ENCODE data around the gene SAT2.
A peak's percentile ranks its signal among the peaks of the same experiment; 100 is the strongest.
"Not testable (repeated sequence)": the region's sequence is repeated elsewhere in the genome, so short reads cannot be mapped to it uniquely, and the experiment has no call there.

Gene SAT2

GRCh38 chr17:7632492-7632894 is 4.9 kb upstream of the SAT2 start:
- DNase-seq = peak; percentile 11

GRCh38 chr17:7631398-7632380 is 4.1 kb upstream of the SAT2 start:
- no peak for DNase-seq

- no peak for DNase-seq
These were observed 2.4 kb upstream of the SAT2 start, which contains the start of gene SHBG for GRCh38 chr17:7629939-7630571. TSS of gene SHBG (plus strand) at chr17:7630135. CDS start at chr17:7630173, 38 bp downstream.

DNA sequence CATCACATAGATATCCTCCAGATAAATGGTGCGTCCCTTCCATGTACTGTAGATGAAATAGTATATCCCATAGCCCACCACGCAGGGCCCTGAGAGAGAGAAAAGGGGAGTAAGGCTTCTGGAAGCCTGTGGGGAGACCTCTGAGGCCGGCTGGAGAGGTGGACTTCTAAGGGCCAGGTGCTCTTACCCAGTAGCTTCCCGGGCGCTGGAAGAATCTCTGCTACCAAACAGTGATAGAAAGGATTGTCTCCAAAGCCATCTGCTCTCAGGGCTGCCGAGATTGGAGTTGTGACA is 718 bp downstream of the SAT2 start:
- DNase-seq = no peak

DNA sequence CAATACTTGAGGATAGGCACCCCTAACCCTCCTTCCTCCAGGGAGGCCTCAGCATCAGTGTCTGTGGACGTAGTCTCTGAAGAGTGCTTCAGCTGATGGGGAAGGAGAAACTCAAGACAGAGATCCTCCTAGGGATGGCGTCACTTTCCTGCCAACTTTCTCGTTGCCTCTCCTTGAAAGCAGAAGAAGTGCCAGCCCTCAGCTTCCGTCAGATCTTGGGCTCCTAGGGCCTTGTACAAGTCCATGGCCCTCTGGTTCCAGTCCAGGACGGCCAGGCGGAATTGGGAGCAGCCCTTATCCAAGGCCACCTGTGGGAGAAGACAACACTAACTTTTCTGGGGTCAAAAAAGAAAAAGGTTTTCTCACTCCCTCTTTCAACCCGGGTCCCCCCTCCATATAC is 1.3 kb downstream of the SAT2 start:
- DNase-seq = no peak

DNA sequence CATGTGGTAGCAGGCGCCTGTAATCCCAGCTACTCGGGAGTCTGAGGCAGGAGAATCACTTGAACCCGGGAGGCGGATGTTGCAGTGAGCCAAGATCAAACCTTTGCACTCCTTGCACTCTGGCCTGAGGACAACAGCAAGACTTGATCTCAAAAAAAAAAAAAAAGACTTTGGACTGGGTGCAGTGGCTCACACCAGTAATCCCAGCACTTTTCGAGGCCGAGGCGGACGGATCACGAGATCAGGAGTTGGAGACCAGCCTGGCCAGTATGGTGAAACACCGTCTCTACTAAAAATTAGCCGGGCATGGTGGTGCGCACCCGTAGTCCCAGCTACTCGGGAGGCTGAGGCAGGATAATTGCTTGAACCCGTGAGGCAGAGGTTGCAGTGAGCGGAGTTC is 1.9 kb downstream of the SAT2 start:
- DNase-seq = not testable (repeated sequence)

DNA sequence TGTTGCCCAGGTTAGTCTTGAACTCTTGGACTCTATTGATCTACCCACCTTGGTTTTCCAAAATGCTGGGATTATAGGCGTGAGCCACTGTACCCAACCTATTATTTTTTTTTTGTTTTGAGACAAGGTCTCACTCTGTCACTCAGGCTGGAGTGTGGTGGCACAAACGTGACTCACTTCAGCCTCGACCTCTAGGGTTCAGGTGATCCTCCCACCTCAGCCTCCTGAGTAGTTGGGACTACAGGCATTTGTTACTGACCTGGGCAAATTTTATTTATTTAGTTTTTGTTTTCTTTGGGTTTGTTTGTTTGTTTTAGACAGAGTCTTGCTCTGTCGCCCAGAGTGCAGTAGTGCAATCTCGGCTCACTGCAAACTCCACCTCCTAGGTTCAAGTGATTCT is 4.0 kb downstream of the SAT2 start:
- no peak for DNase-seq

DNA sequence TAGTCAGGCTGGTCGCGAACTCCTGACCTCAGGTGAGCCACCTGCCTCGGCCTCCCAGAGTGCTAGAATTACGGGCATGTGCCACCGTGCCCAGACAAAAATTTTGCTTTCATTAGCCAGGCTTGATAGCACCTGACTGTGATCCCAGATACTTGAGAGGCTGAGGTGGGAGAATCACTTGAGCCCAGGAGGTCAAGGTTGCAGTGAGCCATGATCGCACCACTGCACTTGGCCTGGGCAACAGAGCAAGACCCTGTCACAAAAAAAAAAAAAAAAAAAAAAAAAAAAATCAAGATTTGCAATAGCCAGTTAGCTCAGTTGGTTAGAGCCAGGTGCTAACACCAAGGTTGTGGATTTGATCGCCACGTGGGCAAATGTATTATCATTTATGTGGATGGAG is 6.8 kb downstream of the SAT2 start:
- DNase-seq = no peak

- DNase-seq = no peak
These were observed 9.0 kb downstream of the SAT2 start for GRCh38 chr17:7618608-7619007.

DNA sequence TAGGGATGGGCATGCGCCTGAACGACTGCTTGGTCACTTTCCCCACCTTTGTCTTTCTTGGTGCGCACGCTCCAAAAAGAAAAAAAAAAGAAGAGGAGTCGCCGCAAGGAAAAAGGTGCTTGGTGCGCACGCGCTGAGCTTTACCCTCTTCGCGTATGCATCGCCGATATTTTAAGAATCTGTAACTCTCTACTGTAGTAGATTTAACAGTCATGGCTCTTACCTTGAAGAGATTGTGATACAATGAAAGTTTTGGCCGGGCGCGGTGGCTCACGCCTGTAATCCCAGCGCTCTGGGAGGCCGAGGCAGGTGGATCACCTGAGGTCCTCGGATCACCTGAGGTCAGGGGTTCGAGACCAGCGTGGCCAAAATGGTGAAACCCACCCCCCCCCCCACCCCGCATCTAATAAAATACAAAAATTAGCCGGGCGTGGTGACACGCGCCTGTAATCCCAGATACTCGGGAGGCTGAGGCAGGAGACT is 12.3 kb downstream of the SAT2 start:
- no peak for DNase-seq

DNA sequence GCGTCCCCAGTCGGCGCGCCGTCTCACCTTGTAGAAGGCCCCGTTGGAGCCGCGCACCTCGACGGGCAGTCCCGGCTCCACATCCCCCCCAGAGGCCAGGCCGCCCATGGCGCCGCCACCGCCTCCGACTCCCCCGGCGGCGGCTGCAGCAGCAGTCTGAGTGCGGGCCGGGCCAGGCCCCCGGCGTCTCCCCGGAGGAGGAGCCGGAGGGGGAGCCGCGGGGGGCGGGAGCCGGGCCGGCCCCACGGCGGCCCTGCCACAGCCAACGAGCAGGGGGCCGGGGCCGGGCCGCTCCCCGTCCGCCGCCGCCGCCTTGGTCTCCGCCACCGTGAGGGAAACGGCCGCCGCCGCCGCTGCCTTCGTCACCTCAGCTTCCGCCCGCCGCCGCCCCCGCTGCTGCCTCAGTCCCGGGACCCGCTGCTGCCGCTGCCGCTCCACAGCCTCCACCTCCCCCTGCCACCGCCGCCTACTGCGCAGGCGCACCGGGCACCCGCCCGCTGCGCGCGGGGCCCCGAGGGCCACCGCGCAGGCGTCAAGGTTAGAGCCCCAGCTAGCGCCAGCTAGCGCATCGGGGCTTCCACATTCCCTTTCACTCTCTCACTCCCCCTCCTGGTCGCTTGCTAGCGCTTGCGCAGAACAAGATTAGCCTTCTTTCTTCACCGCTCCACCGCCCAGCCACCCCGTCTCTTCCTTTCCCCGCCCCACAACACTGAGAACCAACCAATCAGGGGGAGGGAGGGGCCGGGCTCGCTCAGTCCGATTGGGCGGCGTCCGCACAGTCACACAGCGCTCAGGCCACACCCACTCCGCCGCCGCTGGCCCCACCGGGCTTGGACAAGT is 13.0 kb downstream of the SAT2 start, which contains the start of gene FXR2:
Gene FXR2 (minus strand): TSS at position 473 of the 840 bp plus-strand sequence. CDS start 365 bp downstream, at position 108.
- peak; percentile 100 for DNase-seq

- peak; percentile 12 for DNase-seq
These were observed 13.7 kb downstream of the SAT2 start for GRCh38 chr17:7613769-7614424.

DNA sequence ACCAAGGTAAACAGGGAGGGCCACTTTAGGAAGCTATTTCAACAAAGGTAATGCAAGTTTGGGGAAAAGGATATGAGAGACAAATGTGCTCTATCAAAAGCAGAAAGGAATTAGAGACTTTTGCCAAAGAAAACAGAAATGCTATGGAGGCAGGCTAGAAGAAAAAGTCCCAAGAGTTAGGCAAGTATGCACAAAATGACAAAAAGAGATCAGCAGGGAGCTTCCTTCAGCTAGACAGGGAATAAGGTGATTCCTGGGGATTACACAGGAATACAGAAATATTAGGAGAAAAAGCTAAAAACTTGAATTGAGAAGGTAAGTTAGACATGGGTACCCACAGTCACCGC is 15.4 kb downstream of the SAT2 start:
- DNase-seq = no peak

DNA sequence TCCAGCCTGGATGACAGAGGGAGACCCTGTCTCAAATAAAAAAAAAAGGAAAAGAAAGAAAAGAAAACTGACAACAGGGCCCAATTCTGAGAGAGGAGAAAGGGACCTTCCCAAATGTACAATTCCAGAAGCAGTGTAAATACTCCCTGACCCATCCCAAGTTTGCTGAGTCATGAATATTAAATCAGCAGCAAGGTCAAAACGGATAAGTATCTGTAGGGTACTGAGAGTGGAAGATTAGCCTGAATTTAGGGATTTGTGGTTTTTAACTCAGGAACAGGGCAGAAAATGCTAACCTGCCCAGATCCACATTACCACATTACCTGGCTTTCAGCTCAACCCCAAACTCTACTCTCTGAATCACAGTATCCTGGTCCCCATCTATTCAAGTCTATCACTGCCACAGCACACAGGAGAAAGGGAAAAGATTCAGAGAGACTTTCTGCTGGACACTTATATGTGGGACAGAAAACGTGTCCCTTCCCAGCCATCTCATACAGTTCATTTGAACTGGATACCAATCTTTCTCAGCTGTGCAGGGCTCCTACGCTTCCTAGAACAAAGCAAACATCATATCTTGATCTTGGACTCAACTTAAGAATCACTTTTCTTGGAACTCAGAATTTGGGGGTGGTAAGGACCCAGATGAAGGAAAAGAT is 15.9 kb downstream of the SAT2 start:
- DNase-seq = no peak

DNA sequence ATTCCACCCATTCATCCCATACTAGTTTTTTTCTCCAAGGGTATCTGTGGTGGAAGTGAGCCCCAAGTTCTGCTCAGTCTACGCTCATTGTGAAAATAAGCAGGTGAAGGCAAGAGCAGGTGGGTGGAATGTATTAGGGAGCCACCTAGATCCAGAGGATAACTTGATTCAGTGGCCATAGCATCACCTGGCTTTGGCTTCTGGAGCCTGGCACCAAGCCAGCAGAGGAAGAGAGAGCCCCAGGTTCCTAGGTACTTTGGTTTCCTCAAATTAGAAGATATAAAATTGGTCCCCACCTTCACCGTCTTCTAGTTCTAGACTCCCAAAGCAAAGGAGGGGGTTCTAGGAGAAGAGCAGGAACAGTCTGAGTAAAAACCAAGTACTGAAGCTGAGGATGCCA is 17.0 kb downstream of the SAT2 start:
- no peak for DNase-seq

DNA sequence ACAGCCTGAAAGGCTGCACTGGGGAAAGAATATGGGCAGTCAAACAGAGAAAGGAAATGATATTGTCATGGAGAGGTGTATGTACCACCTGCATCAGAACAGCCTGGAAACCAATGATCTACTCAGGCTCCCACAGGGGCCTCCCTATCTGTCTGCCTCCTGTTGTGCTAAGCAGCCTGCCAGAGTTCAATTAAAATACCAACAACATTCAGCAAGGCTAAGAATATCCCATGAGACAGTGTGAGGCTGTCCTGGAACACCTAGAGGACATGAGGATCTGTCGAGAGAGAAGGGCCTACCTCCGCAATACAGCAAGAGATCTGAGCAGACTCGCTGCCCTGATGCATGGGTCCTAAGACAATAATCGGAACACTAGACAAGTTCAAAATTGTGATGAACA is 21.3 kb downstream of the SAT2 start:
- no peak for DNase-seq

- DNase-seq = not testable (repeated sequence)
These were observed 30.1 kb downstream of the SAT2 start for GRCh38 chr17:7597561-7597960.

- DNase-seq = no peak
These were observed 34.3 kb downstream of the SAT2 start for GRCh38 chr17:7593296-7593695.

GRCh38 chr17:7592422-7593021 is 35.1 kb downstream of the SAT2 start:
- no peak for DNase-seq

DNA sequence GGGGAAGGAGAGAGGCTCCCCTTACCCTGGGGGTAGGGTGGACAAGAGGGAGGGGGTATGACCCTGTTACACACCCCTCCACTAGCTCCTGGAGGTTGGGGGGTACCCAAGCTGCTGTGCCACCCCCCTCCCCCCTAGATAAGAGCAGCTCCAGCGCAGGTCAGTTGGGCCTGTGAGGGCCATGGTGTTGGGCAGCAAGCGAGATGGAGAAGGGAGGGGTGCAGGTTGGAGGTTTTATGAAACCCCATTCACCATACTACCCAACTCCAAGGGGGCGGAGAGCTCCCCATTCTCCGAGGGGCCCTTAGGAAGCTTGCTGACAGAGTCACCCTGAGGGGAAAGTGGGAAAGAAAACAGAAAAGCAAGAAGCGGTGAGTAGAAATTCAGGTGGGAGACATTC is 36.0 kb downstream of the SAT2 start:
- no peak for DNase-seq

GRCh38 chr17:7590743-7591142 is 36.9 kb downstream of the SAT2 start:
- no peak for DNase-seq

Data from DMS79 treated with DMSO at 0.1 percent for 48 hours (cell line).